SKM-1 treated with dmso at 0.1 percent for 144 hours (cell line): ENCODE measurements around the gene SLC4A4.

ENCODE experiments used
- DNase-seq: peaks from one replicate; lab custom pipeline; 2025; ENCODE audit not compliant: unreplicated experiment; lab: John Stamatoyannopoulos, UW

The SLC4A4 gene

GRCh38 chr4:71587995-71588394 is 249.2 kb downstream of the SLC4A4 start:
- DNase-seq: no peak

DNA sequence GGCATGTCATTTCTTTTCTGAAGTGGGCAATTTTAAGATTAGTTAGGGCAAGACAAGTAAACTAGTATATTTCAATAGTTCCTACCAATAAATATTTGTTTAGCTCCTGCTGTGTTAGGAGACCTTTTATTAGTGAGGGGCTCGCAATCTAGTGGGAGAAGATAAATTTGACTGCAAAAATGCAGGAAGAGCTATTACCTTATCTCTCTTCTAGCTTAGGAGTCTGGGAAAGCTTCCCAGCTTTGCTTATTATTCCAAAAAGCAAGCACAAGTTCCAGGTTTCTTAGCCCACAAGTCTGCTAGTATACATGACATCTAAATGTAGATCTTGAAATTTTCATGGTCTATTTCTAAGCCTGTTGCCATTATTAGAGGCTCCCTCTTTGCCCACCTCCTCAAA is 254.0 kb downstream of the SLC4A4 start:
- no peak for DNase-seq

DNA sequence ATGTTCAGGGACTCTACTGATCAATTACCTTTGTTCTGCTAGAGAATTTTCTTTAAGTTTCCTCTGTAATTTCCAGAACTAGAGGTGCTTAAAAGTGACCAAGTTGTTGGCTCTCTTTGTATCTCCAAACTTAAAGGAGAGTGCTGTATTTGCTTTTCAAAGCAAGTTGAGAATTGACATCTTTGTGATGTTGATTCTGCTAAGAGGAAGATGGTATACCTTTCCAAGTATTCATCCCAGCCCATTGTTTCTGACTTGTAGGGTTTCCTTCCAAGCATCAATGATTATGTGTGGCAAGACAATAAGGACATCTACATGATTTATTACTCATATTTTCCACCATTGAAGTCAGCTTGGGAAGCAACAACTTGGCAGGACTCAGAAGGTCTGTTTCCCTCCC is 254.5 kb downstream of the SLC4A4 start:
- DNase-seq: no peak

DNA sequence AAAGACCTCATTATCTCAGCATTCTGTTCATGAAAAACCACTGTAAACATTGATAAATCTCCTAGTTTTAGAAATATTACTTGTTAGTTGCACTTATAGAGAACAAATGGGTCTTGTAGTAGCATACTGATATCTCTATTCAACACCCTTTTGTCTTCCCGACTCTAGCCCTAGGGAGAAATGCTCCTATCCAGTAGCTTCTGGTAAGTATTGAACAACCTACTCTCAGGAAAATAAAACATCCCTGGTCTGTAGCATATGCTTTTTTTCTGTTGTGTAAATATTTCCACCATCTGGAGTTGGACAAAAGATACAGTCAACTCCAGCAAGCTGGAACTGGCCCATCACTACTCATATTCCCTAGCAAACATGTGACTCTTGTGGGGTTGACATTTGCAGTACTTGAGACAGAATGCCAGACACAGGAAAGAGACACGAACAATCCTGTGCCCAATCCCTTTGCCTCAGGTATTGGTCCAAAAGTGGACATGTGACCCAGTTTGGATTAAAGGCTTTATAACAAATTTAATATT is 256.8 kb downstream of the SLC4A4 start:
- no peak for DNase-seq

GRCh38 chr4:71599578-71599977 is 260.8 kb downstream of the SLC4A4 start:
- DNase-seq: no peak

GRCh38 chr4:71602289-71602900 is 263.6 kb downstream of the SLC4A4 start:
- DNase-seq: no peak

- no peak for DNase-seq
Measured at GRCh38 chr4:71604785-71605184, 266.0 kb downstream of the SLC4A4 start.

- no peak for DNase-seq
Measured at GRCh38 chr4:71607109-71607508, 268.3 kb downstream of the SLC4A4 start.

DNA sequence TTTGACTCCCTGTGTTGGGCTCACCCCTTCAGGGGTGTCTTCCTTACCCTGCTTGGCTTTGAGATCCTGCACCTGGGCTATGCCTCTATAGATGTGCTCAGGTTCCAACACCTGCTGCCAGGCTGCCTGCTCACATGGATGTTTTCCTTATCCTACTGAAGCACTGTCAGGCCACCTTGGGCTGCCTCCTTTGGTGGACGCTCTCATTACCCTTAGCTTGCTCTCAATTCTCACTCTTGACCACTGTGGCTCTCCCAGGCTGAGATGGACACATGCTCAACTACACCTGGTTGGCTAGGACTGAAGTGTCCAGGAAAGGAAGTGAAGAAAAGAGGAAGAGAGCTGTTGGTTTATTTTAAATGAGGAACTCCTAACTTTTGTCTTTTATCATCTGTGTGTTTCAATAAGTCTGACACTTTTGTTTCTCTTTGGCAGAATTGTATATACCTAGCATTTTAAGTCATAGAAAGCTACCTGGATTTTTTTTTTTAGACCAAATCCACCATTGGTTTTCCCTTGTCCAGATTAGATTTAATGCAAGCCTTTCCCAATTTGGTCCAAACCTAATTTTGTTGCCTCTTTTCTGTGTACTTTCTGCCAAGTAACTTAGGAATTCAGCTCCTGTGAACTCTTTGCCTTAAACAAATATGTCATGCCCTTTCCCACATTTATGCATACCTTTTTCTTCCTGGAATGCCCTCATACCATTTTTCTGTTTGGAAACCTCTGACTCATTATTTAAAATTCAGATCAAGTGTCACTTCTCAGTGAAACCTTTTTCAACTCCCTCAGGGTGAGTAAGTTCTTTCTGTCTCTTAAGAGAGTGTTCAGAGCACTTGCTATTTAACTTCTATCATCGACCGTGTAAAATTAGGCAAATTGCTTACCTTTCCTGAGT is 269.2 kb downstream of the SLC4A4 start:
- peak; percentile 42 for DNase-seq

GRCh38 chr4:71608678-71609071 is 269.9 kb downstream of the SLC4A4 start:
- no peak for DNase-seq

DNA sequence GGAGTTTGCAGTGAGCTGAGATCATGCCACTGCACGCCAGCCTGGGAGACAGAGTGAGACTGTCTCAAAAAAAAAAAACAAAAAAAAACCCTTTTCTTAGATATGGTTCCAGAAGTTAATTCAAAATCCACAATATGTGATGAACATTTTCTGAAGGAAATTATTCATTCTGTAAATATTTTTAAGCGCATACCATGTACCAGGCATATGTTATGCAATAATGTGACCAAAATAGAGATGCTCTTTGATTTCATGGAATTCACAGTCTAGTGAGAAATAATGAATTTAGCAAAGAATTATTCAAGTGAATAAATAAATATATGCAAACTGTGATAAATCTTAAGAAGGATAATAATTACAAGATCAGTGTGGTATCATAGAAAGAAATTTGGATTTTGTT is 270.3 kb downstream of the SLC4A4 start:
- DNase-seq: no peak

GRCh38 chr4:71609651-71610050 is 270.8 kb downstream of the SLC4A4 start:
- no peak for DNase-seq

DNA sequence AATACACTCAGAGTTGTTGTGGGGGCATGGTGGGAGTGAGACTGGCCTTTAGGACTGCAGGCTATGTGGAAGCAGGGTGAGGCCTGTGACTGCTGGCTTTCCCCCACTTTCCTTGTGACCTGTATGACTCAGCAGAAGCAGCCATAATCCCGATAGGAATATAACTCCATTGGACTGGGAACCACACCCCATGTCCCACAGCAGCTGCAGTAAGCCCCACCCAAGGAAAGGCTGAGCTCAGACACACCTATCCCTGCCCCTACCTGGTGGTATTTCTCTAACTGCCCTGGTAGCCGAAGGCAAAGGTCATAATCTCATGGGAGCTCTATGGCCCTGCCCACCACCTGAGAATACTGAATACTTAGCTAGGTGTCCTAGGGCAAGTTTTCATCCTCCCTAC is 275.8 kb downstream of the SLC4A4 start:
- no peak for DNase-seq

- DNase-seq: no peak
Measured at GRCh38 chr4:71616168-71616811, 277.5 kb downstream of the SLC4A4 start.
